Stimulated activated CD8-positive, alpha-beta memory T cell treated with anti-CD3 and anti-CD28 coated beads, Interleukin-2, amount 100 ng/mL, for 1 hour (primary cell): Measurements from ENCODE around the gene EML1.

Source experiments
- DNase-seq, 2 donors: peaks; one replicate each; pipeline ENCODE4 v3.0.0-alpha.2; 2020; ENCODE audit warnings: low read depth in 2 of 2

The EML1 gene

DNA sequence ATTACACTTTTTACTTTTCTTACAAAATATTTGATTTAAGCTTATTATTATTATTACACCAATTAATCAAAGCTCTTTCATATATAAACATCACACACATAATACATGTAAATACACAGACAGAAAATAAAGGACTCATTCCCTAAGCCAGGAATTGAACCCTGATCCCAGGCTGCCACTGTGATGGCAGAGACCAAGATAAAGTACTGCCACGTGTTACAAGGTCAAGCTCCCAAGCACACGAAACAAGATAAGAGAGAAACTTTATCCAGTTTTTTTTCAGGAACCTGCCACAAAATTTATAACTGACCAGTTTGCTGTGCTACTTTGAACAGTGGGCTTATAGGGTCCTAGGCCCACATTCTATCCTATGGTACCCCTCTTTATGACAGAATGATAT is 111.3 kb downstream of the EML1 start:
- DNase-seq = no peak

DNA sequence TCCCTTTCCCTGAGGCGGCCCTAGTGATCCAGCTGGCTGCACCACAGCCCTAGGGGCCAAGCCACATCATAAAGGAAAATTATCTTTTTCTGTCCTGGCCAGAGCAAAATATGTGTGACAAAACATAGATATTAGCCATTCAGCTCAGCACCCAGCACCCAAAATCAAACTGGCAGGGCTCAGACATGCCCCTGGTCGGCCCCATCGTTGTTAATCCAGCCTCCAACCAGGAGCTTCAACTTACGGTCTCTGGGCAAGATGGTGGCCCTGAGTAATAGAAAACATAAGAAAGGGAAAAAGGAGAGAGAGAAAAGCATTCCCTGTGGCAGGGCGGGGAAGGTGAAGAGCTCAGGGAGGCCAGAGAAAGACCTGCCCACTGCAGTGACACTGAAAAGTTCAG is 111.9 kb downstream of the EML1 start:
- no peak for DNase-seq

- DNase-seq = no peak
These were observed 114.8 kb downstream of the EML1 start for GRCh38 chr14:99907761-99908652.

DNA sequence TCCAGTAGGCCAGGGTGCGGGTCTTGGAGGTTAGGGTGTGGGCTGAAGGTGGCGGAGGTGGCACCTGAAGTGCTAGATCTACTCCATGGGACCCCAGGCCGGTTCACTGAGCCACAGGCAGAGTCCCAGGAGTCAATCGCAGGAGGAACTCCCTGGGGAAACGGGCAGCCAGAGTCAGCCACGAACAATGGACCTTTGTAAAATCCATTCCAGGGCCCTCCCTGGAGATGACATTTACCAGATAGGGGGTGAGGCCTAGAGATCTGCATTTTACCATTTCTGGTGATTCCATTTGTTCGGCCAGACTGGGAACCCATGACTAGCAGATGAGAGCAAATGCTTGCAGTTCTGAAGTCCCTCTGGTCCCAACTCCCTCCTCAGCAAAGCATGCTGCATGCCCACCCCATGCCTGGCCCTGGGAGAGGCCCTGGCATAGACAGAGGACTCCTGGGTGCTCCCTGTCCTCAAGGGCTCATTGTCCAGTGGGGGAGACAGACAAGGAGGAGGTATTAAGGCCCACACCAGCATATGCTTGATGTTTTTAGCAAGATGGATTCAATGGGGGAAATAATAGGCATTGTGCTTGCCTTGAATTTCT is 115.5 kb downstream of the EML1 start:
- no peak for DNase-seq

DNA sequence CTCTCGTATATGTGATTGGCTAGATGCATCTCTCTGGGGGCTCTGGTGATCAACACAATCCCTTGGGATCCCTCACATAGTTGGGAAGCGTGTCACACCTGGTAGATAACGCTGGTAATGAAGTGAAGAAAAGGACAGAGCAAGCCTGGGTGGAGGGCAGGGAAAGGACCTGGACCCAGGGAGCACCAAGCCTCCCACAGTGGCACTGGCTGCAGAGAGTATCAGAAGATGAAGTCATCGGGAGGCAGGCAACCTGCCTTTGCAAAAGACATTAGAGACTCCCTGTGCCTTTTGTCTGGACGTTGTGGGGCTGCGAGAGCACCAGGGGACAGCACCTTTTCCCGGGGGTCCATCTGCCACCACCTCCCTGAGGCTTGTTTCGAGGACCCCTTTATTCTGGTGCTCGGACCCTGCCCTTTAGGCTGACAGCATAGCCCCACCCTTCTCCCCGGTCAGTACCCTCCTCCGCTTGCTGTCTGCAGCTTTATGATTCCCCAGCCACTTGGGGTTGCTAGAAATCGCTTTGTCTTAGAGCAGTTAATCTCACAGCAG is 116.4 kb downstream of the EML1 start:
- DNase-seq = no peak

DNA sequence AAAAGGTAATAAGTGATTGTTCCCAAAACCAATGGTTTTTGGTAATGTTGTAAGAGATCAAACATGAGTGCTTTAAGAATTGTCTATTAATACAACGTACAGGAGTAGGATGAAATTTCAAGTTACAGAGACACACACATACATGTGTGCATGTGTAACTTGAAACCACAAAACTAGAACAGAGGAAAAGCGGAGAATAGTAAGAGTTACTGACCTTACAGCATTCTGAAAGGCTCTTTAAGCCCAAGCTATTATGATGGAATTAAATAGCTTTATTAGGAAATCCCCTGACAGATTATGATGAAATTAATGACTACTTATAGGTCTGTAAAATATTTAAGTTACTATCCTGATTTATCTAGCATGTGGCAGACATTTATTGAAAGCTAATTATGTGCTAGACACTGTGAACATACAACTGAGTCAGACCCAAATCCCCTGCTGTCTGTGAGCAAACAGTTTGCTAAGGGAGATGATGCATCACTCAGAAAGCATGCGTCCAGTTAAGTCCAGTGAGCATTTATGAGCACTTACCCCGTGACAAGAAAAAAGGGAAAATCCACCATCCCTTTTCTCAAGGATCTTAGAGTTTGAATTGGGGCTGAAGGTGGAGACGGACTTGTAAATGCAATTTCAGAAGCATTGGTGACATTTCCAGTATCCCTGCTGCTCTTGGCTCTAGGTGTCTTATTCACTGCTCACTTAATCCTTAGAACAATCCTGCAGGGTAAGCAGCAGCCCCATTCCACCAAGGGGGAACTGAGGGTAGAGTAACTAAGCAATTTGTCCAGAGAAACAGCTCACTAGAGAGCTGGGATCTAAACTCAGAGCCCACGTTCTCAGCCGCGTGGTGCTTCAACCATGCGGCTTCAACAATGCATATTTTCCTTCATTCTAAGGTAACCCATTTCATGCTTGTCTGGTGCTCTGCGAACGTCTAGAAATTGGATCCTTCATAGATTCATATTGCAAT is 117.4 kb downstream of the EML1 start:
- no peak for DNase-seq

GRCh38 chr14:99915305-99916090 is 122.3 kb downstream of the EML1 start:
- no peak for DNase-seq

DNA sequence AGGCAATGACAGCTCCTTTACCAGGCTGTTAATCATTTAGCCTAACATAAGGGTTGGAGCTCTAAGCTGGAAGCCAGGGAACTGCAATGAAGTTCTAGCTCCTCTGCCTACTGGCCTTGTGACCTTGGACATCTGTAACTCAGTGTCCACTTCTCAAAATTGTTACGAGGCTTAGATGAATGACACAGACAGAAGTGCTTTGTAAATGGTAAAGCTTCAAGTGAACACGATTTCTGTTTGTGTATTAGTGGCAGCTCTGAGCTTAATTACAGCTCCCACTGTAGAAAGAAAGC is 122.8 kb downstream of the EML1 start:
- DNase-seq = no peak

- no peak for DNase-seq
These were observed 125.6 kb downstream of the EML1 start for GRCh38 chr14:99918781-99919180.

DNA sequence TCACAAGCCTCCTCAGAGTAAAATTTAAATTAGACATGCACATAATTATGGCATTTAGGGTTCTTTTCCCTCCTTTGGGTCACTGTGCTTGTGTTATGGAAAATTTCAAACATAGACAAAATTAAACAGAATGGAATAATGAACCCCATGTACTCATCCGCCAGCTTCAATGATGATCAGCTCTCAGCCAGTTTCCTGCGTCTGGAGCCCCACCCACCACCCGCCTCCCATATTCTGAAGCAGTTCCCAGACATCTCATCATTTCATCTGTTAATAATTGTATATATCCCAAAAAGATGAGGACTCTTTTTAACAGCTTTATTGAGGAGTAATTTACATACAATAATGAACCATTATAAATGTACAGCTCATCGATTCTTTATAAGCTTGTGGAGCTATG is 128.2 kb downstream of the EML1 start:
- no peak for DNase-seq

DNA sequence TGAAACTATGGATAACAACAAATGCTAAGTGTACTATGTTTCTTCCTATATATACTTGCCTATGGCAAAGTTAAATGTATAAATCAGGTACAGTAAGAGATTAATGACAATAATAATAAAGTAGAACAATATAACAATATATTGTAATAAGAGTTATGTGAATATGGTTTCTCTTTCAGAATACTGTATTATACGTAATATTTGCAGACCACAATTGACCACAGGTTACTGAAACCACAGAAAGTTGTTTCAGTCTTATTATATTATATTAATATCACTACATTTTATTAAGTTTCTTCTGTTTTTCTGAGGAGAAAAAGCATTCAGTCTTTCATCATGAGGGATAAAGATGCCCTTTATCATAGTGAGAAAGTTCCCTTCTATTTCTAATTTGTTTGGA is 131.2 kb downstream of the EML1 start:
- DNase-seq = no peak

- no peak for DNase-seq
These were observed 132.3 kb downstream of the EML1 start for GRCh38 chr14:99925471-99925870.

DNA sequence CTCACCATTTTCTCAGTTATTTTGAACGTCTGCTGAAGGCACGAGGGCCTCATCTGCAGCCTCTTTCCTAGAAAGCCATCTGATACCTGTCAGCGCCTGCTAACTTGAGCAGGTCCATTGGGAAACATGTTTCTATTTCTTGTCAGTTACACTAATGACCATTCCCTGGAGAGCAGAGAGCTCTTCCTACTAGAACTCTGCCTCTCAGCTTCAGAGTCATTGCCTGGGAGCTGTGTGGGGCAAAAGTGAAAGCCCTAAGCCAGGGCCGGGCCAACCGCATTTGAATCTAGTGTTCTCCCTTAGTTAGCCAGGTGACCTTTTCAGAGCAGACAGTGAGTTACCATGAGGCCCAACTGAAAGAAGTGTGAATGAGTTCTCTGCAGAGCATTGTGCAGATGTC is 135.8 kb downstream of the EML1 start:
- DNase-seq = no peak

- no peak for DNase-seq
These were observed 136.4 kb downstream of the EML1 start for GRCh38 chr14:99929601-99930000.

DNA sequence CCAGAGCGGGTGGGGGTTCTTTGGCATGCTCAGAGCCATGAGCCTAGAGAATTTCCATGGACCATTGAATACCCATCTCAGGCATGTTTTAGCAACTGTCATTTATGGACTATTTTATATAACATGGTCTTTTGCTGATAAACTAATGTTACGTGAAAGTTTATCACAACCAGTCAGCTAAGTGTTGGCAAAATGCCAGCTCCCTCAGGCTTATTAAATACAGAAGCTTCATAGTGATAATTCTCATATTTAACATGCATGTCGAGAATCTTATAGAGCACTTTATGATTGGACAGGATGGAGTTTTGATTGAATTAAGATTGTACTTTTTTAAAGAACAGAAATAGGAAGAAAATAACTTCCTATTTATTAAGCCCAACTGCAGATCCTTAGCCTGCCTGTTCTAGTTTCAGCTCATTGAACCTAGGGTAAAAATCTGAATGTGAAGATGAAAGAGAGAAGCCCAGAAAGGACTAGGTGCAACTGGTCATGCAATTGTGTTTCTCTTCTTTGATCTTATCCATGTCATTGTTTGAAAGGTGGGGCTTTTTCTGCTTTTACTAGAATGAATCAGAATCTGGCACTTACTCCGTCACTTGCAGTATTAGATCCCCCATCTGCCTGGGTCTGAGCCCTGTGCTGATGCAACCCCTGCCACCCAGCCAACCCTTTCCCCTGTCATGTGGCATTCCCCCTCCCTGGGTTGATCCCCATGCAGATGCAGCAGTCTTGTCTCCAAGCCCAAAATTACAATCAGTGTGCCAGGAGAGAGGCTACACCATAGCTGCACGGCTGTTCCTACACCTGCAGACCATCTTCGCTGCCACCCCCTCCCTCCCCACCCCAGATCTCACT is 137.4 kb downstream of the EML1 start:
- no peak for DNase-seq

GRCh38 chr14:99931308-99931707 is 138.1 kb downstream of the EML1 start:
- DNase-seq = no peak

DNA sequence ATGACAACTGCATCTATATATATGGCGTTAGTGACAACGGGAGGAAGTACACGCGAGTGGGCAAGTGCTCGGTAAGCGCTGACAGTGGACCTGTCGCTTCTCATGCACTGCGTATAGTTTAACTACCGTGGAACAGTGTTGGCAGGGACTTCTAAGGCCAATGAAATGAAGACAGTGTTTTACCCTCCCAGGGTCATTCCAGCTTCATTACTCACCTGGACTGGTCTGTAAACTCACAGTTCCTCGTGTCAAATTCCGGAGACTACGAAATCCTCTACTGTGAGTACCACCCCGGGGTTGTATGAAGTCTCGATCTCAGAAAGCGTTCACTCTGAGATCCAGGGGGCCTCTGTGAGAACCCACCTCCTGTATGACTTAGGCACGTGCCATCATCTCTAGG is 142.8 kb downstream of the EML1 start:
- DNase-seq = no peak

GRCh38 chr14:99936738-99937474 is 143.7 kb downstream of the EML1 start:
- no peak for DNase-seq

DNA sequence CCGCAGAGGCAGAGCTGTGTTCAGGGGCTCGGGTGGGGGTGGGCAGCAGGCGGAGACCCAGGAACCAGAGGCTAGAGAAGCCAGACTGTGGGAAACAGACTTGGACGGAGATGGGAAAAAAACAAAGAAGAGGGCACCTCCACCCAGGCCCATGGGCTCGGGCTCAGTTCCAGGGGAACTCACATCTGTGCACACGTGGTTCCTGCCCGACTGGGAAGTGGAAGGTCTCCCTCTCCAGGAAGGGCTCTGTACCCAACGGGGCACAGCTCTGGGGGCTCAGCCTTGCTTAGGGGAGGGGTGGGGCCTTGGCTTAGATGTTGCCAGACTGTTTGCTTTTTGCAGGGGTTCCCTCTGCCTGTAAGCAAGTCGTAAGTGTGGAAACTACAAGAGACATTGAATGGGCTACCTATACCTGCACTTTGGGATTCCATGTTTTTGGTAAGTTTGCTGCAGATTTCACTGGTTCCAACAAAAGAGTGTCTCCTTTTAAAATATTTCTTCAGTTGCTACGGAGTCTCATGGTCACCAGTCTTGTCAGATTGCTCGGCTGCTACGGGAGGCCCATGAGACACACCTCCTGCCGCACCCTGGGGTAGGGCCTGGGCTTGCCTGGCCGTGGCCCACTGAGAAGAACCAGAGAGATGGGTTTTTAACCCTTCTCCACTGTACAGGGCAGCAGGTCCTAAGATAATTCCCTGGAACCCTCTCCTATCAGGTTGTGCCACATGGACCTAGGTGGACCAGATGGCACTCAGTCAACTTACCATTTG is 144.4 kb downstream of the EML1 start:
- no peak for DNase-seq
